IPS-20b (cell line): ENCODE data around the gene ABI1.

Experiments
- H3K27ac ChIP-seq: one replicate; pipeline ENCODE4 v1.5.1; 2013; ENCODE audit warnings: low read length
- H3K27me3 ChIP-seq: 2 replicates; pipeline ENCODE4 v1.6.1; 2013; ENCODE audit warnings: mild to moderate bottlenecking, low read length, inconsistent platforms; ENCODE audit not compliant: insufficient read depth
- H3K36me3 ChIP-seq: 2 replicates; pipeline ENCODE4 v1.6.1; 2013; ENCODE audit warnings: low read depth, mild to moderate bottlenecking, inconsistent platforms, low read length, moderate library complexity; ENCODE audit not compliant: insufficient read depth
- H3K4me1 ChIP-seq: 2 replicates; pipeline ENCODE4 v1.6.1; 2013; ENCODE audit warnings: mild to moderate bottlenecking, control low read depth, inconsistent platforms, low read length, moderate library complexity; ENCODE audit not compliant: insufficient read depth
- H3K4me3 ChIP-seq: 2 replicates; pipeline ENCODE4 v1.5.1; 2013; ENCODE audit warnings: mild to moderate bottlenecking, low read length, inconsistent platforms
- H3K9ac ChIP-seq: 2 replicates; pipeline ENCODE4 v1.6.1; 2013; ENCODE audit warnings: low read depth, mild to moderate bottlenecking, inconsistent platforms, low read length, moderate library complexity
- H3K9me3 ChIP-seq: 2 replicates; pipeline ENCODE4 v1.6.1; 2013; ENCODE audit warnings: mild to moderate bottlenecking, low read depth, low read length, inconsistent platforms; ENCODE audit not compliant: insufficient read depth

ABI1 gene

DNA sequence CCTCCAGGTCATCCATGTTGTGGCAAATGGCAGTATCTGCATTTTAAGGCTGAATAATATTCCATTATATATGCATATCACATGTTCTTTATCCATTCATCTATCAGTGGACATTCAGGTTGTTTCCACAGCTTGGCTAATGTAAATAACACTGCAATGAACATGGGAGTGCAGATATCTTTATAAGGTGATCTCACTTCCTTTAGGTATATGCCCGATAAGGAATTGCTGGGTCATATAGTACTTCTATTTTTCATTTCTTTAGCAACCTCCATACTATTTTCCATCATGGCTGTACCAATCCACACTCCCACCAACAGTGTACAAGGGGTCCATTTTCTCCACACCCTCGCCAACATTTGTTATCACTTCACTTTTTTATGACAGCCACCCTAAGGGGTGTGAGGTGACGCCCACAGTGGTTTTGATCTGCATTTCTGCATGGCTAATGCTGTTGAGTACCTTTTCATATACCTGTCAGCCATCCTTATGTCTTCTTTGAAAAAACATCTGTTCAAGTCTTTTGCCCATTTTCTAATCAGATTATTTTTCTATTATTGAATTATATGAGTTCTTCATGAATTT lies 18.9 kb downstream of the ABI1 start:
- Histone ChIP-seq H3K27me3 (no peaks in the 10 kb centered on the region), H3K27ac (no peak overlapping the region), H3K36me3 (no peaks in the 10 kb centered on the region), H3K4me1 (peaks cover 9% of the 10 kb centered on the region; the same call in 1 of the 2 replicates), H3K9me3 (no peaks in the 10 kb centered on the region), H3K4me3 (no peak overlapping the region), H3K9ac (no peak overlapping the region)

DNA sequence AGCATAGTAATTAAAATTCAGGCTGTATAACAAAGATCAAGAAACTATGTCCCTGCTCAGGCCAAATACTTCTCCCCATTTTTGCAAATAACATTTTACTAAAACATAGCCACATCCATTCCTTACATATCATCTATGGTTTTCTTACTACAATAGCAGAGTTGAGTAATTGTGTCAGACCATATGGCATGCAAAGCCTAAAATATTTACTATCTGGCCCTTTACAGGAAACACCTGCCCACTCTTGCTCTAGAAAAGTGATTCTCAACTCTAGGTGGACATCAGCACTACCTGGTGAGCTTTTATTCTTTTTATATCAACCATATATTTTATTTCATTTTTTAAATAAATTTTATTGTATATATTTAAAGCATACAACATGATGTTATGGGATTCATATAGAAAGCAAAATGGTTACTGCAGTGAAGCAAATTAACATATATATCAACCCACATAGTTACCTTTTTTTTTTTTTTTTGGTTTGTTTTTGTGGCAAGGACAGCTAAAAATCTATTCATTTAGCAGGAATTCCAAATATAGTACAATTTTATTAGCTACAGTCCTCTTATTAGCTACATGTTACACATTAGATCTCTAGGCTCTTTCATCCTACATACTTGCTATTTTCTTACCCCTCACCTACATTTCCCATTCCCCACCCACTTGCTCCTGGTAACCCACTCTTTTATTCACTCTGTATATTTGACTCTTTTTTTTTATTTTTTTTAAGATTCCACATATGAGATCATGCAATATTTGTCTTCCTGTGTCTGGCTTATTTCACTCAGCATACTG lies 19.6 kb downstream of the ABI1 start:
- Histone ChIP-seq H3K36me3 (no peaks in the 10 kb centered on the region), H3K27ac (no peak overlapping the region), H3K9ac (no peak overlapping the region), H3K9me3 (no peaks in the 10 kb centered on the region), H3K4me3 (no peak overlapping the region), H3K4me1 (peaks cover 9% of the 10 kb centered on the region; the same call in 1 of the 2 replicates), H3K27me3 (no peaks in the 10 kb centered on the region)

DNA sequence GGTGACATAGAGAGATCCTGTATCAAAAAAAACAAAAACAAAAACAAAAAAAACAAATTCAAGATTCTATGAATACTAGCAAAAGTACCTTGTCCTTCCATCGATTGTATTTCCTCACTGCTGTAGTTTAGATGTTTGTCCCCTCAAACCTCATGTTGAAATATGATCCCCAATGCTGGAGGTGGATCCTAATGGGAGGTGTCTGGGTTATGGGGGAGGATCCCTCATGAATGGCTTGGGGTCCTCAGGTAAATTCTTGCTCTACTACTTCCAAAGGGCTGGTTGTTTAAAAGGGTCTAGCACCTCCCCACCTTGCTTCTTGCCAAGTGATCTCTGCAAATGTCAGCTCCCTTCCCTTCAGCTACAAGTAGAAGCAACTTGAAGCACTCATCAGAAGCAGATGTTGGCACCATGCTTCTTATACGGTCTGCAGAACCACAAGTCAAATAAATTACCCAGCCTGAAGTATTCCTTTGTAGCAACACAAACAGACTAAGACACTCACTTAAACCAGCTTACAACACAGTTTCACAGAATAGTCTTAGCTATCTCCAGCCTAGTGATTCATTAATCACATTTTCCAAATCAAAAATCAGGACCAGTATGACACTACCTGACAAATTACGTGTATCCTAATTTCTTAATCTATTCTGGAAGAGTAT lies 20.7 kb downstream of the ABI1 start:
- Histone ChIP-seq H3K36me3 (no peaks in the 10 kb centered on the region), H3K9me3 (no peaks in the 10 kb centered on the region)

DNA sequence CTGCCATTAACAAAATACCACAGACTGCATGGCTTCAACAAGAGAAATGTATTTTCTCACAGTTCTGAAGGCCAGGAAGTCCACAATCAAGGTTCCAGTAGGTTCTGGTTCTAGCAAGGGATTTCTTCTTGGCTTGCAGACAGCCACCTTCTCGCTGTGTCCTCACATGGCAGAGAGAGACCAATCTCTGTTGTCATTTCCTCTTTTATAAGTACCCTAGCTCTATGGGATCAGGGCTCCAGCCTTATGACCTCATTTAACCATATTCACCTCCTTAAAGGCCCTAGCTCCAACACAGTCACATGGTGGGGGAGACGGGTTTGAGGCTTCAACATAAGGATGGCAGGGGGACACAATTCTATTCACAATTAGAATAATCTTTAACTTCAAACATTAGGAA lies 23.6 kb downstream of the ABI1 start:
- Histone ChIP-seq H3K9ac (no peak overlapping the region), H3K27ac (no peak overlapping the region), H3K4me1 (peaks cover 12% of the 10 kb centered on the region), H3K9me3 (no peaks in the 10 kb centered on the region), H3K27me3 (no peaks in the 10 kb centered on the region), H3K36me3 (no peaks in the 10 kb centered on the region), H3K4me3 (no peak overlapping the region)

More for the DNA sequence above, 20.7 kb downstream of the ABI1 start:
- peaks cover 9% of the 10 kb centered on the region; the same call in 1 of the 2 replicates for H3K4me1 ChIP-seq
- H3K4me3 ChIP-seq, result no peak overlapping the region
- H3K27me3 ChIP-seq, result no peaks in the 10 kb centered on the region
- no peak overlapping the region for H3K27ac ChIP-seq
- H3K9ac ChIP-seq, result no peak overlapping the region

DNA sequence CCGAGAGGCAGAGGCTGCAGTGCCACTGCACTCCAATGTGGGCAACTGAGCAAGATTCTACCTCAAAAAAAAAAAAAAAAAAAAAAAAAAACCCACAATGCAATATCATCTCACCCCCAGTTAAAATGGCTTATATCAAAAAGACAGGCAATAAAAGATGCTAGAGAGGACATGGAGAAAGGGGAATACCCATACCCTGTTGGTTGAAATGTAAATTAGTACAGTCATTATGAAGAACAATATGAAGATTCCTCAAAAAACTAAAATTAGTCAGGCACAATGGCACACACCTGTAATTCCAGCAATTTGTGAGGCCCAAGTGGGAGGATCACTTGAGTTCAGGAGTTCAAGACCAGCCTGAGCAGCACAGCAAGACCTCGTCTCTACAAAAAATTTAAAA lies 25.7 kb downstream of the ABI1 start:
- Histone ChIP-seq H3K9me3 (no peaks in the 10 kb centered on the region), H3K36me3 (no peaks in the 10 kb centered on the region), H3K4me3 (no peak overlapping the region), H3K27ac (no peak overlapping the region), H3K9ac (no peak overlapping the region), H3K4me1 (peaks cover 8% of the 10 kb centered on the region), H3K27me3 (no peaks in the 10 kb centered on the region)

DNA sequence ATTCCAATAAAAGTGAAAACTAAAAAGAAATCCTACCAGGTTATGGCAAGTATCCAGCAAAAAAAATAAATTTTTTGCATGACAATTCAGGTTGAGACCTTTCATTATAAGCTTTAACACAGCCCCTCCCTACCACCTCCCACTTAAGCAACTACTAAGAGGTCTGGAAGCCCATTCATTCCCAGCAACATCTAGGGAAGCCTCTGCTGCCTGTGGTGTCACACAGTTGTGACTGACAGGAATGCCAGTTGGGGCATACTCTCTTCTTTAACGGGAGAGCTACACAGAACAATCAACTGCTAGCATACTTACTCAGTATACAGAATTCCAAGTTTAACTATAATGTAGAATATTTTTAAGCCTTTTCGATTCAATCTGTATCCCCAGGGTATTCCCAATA lies 27.8 kb downstream of the ABI1 start:
- Histone ChIP-seq H3K27me3 (no peaks in the 10 kb centered on the region), H3K9ac (no peak overlapping the region), H3K36me3 (no peaks in the 10 kb centered on the region), H3K4me1 (peaks cover 6% of the 10 kb centered on the region; the same call in 1 of the 2 replicates), H3K9me3 (no peaks in the 10 kb centered on the region), H3K4me3 (no peak overlapping the region), H3K27ac (no peak overlapping the region)

DNA sequence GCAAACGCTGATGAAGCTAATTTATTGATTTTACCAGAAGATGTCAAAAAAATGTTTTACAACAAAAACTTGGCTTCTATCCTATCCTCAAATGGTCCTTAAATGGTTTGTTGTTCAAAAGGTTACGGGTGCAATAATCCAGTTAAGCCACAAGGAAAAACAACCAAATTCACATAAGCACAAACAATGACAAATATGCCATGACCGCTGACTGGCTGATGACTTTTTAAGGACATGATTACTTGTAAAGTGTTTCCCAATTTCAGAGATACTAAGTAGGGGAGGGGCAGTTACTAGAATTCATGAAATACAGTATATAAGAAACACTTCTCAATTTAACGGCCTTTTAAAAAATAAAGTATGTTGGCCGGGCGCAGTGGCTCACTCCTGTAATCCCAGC lies 28.8 kb downstream of the ABI1 start:
- Histone ChIP-seq H3K4me1 (peaks cover 6% of the 10 kb centered on the region; the same call in 1 of the 2 replicates), H3K36me3 (no peaks in the 10 kb centered on the region)

DNA sequence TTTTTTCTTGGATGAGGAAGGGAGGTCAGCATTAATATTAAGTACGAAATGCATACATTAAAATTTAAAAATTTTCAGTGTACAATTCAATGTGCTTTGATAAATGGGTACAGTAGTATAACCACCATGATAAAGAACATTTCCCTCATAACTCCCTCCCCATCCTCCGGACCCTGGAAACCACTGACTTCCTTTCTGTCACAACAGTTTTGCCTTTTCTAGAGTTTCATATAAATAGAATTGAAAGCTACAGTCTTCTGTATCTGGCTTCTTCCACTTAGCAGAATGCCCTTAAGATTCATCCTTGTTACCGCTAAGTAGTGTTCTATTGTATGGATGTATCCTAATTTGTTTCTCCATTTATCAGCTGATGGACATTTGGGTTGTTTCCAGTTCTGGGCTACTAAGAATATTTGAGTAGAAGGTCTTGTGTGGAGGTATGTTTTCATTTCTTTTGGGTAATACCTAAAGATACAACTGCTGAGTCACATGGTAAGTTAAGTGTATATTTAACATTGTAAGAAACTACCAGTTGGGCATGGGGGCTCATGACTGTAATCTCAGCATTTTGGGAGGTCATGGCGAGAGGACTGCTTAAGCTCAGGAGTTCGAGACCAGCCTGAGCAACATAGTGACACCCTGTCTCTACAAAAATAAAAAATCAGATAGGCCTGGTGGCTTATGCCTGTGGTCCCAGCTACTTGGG lies 30.8 kb downstream of the ABI1 start:
- Histone ChIP-seq H3K36me3 (no peaks in the 10 kb centered on the region), H3K9ac (no peak overlapping the region)

More for the DNA sequence above, 28.8 kb downstream of the ABI1 start:
- Histone ChIP-seq H3K27me3 (no peaks in the 10 kb centered on the region), H3K4me3 (no peak overlapping the region), H3K9ac (no peak overlapping the region), H3K9me3 (no peaks in the 10 kb centered on the region), H3K27ac (no peak overlapping the region)

DNA sequence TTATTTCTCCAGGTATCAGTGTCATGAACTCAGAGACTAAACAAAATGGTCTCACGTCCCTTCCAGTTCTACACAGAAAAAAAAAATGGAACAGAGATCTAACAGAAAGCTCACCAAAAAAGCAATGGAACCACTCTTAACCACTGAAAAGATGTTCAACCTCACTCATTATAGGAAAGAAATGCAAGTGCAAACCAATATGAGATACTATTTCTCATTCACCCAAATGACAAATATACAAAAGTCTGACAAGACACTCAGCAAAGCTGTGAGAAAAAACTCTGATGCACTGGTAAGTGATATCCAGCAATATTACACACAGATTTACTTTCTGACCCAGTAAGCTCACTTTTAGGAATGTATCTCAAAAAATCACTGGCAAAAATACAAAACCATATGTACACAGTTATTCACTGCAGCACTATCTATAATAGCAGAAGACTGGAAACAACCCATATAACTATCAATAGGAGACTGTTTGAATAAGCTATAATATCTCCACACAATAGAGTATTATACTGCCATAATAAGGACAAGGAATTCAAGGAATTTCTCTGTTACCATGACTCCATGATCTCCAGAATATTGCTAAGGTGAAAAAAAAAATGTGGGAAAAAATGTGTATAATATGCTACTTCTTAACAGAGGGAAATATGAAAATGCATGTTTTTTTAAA lies 36.6 kb downstream of the ABI1 start:
- no peaks in the 10 kb centered on the region for H3K9me3 ChIP-seq
- no peak overlapping the region for H3K27ac ChIP-seq
- no peak overlapping the region for H3K9ac ChIP-seq
- H3K4me3 ChIP-seq, result no peak overlapping the region
- H3K4me1 ChIP-seq, result no peaks in the 10 kb centered on the region
- no peaks in the 10 kb centered on the region for H3K27me3 ChIP-seq
- H3K36me3 ChIP-seq, result peaks cover 4% of the 10 kb centered on the region; the same call in 1 of the 2 replicates

More for the DNA sequence above, 30.8 kb downstream of the ABI1 start:
- Histone ChIP-seq H3K27me3 (no peaks in the 10 kb centered on the region), H3K9me3 (no peaks in the 10 kb centered on the region), H3K4me1 (peaks cover 6% of the 10 kb centered on the region; the same call in 1 of the 2 replicates), H3K4me3 (no peak overlapping the region), H3K27ac (no peak overlapping the region)

DNA sequence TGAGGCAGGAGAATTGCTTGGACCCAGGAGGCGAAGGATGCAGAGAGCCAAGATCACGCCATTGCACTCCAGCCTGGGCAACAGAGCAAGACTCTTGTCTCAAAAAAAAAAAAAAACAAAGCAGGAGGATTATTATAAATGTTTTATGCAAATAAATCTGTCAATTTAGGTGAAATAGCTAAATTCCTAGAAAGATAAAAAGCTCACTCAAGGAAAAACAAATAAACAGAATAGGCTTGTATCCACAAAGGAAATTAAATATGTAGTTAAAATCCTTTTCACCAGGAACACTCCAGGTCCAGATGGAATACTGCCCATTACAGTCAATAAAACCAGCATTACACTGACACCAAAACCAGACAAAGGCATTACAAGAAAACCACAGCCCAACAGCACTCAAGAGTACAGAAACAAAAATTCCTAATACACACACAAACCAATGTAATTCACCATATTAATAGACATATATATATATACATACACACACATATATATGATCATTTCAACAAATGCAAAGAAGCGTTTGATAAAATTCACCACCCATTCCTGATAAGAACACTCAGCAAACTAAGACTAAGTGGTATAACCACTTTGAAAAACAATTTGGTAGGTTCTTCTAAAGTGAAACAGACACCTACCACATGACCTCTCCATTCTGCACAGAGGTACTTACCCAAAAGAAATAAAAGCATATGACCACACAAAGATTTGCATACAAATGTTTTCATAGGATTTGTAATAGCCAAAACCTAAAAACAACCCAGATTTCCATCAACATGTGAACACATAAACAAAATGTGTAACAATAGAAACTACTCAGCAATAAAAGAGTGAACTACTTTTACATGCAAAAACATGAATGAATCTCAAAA lies 38.8 kb downstream of the ABI1 start:
- H3K27me3 ChIP-seq, result no peaks in the 10 kb centered on the region
- peaks cover 4% of the 10 kb centered on the region; the same call in 1 of the 2 replicates for H3K36me3 ChIP-seq
- H3K9me3 ChIP-seq, result no peaks in the 10 kb centered on the region
- H3K4me1 ChIP-seq, result no peaks in the 10 kb centered on the region
- H3K4me3 ChIP-seq, result no peak overlapping the region
- no peak overlapping the region for H3K27ac ChIP-seq
- H3K9ac ChIP-seq, result no peak overlapping the region
